Mesenteric fat pad (tissue), 1 donor: ENCODE measurements around the gene COPB1. TPM values are rescaled to one million over a fixed set of nuclear protein-coding genes. Genes with fewer than 3 reads are reported as not detected.

Experiments used
- DNase-seq: peaks from one replicate; pipeline ENCODE4 v3.0.0-alpha.2; 2020; ENCODE audit warnings: low spot score
- total RNA-seq: library from RNA; stranded (reverse); fragmentation: NEBNext Ultra II Directional; extraction: Animal tissue kit (Norgen Biotek cat#: 25700); gene quantifications from one replicate; pipeline ENCODE4 v1.2.1, GENCODE V29; 2021
- donor health status: DM: yes; HTN: yes; CAD: no.

The COPB1 gene
- total RNA-seq, 1 donor from 2014 or later, result 104 TPM

DNA sequence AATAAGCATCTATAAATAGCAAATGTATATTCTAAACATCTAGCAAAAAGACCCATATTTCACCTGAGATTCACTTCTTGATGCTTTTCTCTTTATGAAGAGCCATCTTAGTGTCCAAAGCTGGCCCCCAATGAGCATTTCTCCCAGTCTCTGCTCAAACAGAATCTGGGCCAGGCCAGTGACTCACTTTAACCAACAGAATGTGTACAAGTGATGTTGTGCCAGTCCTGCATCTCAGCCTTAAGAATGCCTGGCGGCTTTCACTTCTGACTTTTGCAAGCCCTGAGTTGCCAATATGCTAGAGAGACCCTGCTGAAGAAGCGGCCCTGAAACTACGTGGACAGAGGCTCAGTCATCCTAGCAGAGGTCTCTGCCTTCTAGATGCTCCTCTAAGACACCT lies 6.9 kb upstream of the COPB1 start:
- DNase-seq, result no peak

GRCh38 chr11:14503023-14503422 lies 3.4 kb upstream of the COPB1 start:
- DNase-seq, result no peak

GRCh38 chr11:14502039-14502438 lies 2.4 kb upstream of the COPB1 start:
- DNase-seq, result no peak

DNA sequence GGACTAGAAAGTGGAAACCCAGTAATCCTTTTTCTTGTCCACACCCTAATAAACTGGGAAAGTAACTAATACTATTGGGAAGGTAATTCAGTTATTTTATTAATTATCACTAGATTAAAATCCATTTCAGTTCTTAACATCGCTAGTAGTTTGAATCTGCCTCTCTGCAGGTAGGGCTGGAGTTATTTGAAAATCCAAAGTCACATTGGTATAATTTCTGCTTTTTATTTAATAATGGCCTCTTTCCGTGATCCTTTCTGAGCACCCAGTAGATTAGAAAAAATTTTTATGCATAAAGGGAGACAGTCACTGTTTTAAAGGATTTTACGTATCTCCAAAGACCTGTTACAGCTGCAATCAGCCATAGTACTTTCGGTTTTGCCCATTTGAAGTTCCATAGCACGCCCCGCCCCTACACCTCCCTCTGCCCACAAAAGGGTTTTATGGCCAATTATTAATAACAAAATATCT lies 605 bp upstream of the COPB1 start:
- DNase-seq, result no peak

DNA sequence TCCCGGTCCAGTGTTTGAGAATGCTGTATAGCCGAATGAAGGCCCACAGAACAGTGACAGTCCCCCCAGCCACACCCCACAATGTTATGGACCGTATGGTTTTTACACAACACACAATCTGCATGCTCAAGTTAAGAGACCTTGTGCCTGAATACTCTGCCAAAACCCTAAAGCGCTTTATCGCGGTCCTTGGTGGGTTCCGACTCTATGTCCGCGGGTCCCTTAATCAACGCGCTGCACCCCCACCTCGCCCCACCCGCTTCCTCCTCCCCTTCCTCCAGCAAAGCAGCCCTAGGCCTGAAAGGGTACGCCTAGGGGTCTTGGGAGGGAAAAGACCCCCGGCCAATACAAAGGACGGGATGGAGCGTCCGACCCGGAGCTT lies 442 bp downstream of the COPB1 start:
- no peak for DNase-seq

DNA sequence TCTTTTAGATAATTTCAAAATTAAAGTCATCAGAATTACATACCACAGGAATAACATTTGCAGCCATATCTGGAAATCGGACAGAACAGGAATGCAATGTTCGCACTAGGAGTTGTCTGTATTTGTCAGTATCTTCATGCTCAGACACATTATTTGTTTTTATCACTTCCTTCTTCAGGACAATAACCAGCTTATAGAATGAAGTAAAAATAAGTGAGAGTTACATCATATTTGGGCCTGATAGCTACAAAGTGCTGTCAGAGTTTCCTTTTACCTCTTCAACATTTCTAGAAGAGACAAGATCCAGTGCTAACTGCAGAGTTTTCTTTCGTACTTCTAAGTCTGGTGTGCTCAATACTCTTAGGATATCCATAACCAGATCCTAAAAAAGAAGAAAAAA lies 18.9 kb downstream of the COPB1 start:
- DNase-seq, result no peak

GRCh38 chr11:14471127-14471526 lies 28.5 kb downstream of the COPB1 start:
- no peak for DNase-seq

DNA sequence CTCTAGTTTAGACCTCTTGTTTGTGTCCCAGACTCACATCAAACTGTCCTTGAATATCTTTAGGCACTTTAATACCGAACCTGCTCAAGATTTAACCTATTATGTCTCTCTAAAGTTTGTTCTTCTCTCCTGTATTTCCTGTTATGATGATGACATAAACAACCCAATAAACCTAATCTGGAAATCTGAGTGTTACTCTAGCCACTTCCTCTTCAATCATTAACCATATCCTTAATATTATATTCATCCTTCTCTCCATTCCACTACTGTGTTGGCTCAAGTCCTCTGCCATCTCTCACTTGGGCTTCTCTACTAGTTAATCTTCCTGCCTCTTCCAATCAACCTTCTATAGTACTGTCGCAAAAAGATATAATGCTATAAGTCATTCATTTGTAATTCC lies 36.0 kb downstream of the COPB1 start:
- DNase-seq, result no peak

- DNase-seq, result no peak
Observed at GRCh38 chr11:14460147-14460546, 39.5 kb downstream of the COPB1 start.

DNA sequence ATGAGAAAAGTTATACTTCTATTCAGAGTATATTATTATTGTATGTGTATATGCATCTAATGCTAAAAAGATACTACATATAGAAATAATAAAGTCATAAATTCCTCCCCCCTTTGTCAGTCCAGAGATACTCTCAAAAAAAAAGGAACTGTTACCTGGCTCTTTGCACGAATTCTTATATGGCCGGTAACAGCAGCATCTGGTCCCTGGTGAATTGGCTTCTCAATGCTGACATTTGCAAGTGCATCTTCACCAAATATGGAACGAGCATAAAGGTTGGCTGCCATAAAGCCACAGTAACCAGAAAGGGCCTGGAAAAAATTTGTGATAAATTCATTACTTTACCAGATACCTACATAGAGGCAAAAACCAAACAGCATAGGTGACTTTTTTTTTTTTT lies 41.2 kb downstream of the COPB1 start:
- DNase-seq, result no peak

- DNase-seq, result no peak
Observed at GRCh38 chr11:14455648-14456430, 43.8 kb downstream of the COPB1 start.

DNA sequence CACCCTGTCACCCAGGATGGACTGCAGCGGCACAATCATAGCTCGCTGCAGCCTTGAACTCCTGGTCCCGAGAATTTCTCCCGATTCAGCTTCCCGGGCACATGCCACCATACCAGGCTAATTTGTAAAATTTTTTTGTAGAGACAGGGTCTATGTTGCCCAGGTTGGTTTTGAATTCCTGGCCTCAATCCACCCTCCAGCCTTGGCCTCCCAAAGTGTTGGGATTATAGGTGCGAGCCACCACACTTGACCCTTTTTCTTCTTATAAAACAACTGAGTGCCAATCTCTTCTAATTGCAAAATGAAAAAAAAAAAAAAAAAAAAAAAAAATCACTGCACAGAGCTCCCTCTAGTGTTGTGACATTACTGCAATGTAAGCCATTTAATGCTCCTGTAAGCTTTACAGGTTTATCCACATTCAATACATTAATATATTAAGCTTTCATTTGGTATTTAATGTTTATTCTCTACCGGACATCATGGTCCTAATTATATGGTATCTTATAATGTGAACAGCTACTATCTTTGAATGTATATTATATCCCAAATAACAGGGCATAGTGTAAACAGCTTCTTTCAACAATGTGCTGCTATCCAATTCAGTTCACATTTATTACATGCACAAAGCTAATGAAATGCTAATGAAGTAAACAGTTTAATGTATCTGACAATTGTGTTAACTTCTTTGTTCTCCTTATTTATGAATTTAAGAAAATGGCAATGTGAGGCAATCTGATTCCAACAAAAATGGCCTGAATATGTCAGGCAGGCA lies 44.6 kb downstream of the COPB1 start:
- no peak for DNase-seq

DNA sequence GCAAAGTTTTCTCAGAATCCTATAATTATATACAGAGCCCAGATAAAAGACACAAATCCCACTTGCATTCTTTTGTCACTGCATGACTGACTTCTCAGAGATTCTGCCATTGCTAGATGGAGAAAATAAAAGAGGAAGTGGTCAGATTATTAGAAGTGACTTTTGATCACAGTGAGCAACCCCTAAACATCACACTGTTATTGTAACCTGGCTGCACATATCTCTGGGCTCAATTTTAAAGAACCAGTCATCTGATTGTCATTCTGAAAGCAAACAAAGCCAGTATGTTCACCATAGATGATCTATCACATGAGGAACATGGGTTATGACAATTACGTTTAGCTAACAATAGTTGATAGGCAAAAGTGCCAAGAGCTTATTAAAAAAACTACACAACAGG lies 47.8 kb downstream of the COPB1 start:
- DNase-seq, result no peak

GRCh38 chr11:14449302-14449714 lies 50.3 kb downstream of the COPB1 start:
- DNase-seq, result no peak

GRCh38 chr11:14448240-14448639 lies 51.4 kb downstream of the COPB1 start:
- DNase-seq, result no peak

DNA sequence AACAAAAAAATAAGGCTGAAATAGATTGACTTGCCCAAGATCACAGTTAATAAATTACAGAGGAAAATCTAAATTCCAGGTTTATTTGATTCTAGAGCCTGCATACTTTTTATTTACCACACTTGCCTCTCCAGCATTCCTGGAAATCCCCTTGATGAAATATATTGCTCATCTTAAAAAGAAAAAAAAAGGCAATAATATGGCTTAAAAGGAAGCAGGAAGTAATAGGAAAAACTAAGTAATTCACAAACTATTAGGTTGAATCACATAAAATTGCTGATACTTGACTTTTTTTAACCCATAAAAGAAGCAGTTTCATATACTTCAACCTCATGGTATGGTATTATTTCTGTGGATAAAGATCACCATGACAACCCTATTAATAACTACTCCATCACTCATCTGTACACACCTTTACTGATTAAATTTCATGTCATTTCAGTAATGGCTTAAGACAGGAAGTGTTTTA lies 52.9 kb downstream of the COPB1 start:
- no peak for DNase-seq

DNA sequence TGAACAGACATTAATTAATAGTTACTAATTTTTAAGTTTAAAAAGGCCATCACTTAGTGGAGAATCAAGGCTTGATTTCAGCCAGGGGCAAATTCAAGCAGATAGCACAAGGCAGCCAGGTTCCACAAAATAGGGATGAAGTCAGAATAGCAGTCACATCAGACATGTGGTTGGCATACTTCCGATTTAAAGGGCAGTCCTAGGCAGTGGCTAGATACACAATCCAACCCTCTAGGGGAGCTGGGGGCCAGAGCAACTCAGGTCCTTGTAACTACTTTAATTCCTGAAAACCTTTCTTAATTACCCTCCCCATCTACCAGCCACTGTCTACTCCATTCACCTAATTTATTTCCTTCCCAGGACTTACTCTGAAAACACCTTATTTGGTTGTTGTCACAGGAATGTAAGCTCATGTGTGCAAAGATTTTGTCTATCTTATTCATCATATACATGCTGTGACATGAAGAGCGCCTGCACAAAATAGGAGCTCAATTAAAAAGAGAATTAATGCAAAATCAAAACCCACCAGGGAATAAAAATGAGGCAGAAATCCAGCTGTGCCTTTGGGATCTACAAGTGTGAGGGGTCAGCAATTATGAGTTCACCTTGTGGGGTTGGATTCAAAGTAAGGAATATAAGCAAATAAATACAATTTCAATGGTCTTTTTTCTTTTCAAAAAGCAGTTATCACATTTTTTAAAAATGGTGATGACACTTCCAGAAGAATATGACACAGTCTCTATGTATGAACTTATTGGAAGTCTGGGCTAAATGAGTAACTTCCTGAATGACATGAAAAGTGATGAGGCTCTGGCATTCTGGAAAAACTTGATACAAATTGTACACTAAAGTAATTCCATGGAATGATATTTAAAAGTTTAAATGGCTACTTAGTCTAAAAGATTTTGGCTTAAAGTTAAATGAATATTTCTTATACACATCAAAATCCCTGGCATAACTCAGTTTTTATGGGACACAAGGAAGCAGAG lies 53.8 kb downstream of the COPB1 start:
- DNase-seq, result no peak

DNA sequence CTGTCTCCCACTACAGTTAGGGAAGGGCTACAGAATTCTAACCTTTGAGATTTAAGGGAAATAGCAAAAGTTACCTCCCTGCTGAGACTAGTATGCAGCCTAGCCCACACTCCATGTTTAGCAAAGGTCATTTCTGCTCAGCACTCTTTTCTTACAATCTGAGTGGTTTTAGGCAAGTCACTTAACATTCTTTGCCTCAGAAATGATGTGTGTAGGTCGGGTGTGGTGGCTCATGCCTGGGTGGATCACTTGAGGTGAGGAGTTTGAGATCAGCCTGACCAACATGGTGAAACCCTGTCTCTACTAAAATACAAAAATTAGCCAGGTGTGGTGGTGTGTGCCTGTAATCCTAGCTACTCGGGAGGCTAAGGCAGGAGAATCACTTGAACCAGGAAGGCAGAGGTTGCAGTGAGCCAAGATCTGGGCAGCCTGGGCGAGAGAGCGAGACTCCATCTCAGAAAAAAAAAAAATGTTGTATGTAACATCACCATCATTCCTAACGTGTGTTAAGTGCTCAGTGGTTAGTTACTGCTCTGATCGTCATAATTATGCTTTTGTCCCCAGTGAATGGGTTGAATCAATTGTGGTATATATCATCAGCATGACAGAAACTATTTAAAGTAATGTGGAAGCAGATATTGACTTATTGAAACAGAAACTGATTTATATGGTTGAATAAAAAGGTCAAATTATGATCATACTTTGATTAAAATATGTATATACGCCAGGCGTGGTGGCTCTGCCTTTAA lies 55.0 kb downstream of the COPB1 start:
- DNase-seq, result no peak

GRCh38 chr11:14443638-14444037 lies 56.0 kb downstream of the COPB1 start:
- no peak for DNase-seq

- no peak for DNase-seq
Observed at GRCh38 chr11:14435717-14436512, 63.7 kb downstream of the COPB1 start.
